ENCODE data around the gene UXS1.

GRCh38 chr2:106158131-106158530, 36.0 kb downstream of the UXS1 start:
- no peak for TF ChIP-seq CTCF (IDR thresholded peaks at IDR 0.05 in 4 of 5, conservative IDR thresholded peaks at IDR 0.05 in 1 of 5)
- TF ChIP-seq POLR2A (IDR thresholded peaks at IDR 0.05), result no peak

Data from gastrocnemius medialis (tissue), 4 donors.